ENCODE results near the gene ABLIM2.

The ABLIM2 gene

DNA sequence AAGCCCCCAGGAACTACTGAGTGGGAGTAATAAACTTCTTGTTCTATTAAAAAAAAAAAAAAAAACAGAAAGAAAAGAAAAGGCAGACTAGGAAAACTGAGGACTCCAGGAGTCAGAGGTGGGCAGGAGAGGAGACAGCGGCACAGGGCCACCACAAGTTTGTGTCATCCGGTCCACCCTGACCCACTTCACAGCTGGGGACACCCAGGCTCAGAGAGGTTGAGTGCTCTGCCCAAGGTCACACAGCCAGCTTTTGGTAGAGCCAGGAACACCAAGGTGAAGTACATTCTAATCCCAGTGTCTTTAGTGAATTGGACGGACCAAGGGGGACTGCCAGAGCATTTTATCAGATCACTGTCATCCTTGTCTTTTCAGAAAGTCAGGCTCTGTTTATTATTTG, 16.4 kb upstream of the ABLIM2 start:
- no peak for DNase-seq (ENCODE audit: low read depth in 2 of 2)

DNA sequence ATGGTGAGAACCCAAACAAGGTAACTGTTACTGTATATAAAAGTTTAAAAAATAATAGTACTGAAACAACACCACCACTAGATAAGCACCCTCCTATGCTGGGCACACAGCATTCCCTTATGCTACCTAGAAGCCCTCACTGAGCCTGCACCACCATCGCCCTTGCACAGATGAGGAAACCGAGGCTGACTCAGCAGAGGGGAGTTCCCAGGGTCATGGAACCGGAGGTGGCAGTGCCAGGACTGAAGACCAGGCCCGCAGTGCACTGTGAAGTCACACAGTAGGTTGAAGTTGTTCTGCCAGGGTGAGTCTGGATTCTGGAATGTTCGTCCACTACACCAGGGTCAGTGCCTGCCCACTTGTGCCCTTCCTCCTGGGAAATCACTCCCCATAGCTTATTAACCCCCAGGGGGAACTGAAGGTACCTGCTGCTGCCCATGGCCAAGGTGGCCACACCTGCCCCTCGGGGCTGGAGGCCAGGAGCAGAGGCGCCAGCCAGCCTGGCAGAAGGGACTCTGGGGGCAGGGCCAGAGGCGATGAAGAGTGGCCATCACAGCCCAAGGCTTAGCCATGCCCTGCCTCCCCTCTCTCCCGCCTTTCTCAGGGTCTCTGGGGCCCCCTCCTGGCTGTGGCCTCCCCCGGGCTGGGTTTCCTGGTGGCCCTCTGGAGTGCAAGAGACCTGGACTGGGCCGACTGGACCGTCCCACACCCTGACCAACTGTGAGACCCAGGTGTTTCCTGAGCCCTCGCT, 15.1 kb upstream of the ABLIM2 start:
- DNase-seq (ENCODE audit: low read depth in 2 of 2), result no peak

DNA sequence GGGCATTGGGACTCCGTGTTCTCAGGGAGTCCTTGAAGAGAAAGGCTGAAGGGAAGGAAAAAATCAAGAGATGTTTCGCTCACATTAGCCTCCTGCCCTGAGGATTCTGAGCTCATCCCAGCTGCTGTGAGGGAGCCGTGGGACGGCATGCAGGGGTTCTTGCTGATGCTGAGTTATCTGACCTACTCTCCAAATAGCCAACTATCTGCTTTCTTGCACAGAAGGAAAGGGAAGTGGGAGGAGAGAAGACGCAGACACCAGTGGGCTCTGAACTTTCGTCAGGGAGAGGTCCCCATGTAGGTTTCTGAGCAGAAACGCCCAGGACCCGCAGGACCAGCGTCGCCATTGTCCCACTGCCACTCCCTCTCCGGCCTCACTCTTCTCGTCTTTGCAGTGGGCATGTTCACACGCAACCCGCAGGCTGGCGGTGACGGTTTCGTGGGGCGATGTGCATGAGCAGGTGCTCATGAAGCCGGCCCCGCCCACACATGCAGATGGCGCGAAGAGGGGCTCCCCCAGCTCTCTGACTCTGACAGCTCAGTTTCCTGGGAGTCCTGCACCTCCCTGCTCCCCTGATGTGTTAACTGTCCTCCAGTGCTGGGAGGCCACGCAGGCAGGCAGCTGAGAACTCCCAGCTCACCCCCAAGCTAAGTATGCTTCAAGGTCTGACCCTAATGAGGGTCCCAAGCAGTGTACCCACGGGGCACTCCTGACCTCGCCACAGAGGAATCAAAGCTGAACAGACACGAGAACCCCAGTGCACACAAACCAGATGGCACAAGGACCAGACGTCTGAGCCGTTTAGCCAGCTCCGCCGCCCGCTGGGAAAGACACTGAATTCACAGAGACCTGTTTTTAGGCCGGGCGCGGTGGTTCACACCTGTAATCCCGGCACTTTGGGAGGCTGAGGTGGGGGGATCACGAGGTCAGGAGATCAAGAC, 13.6 kb upstream of the ABLIM2 start:
- peak in 1 of 2 donors; percentile 33 for DNase-seq (ENCODE audit: low read depth in 2 of 2)

DNA sequence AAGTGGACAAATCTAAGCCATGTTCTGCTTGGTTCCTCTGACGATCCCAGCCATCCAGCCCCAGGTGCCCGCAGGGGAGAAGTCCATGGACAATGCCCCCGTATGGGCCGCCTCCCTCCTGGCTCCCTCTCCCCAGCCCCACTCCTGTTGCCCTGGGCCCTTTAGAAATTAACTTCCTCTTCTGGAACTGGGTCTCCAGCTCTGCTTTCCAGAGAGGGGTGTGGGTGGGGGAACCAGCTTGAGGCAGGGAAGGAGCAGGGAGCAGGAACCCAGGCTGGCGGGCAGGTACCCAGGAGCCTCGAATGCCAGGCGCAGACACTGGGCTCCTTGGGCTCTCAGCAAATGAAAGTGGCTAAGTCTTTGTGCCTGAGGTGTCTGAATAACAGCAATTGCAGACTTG, 12.7 kb upstream of the ABLIM2 start:
- DNase-seq (ENCODE audit: low read depth in 2 of 2), result no peak

DNA sequence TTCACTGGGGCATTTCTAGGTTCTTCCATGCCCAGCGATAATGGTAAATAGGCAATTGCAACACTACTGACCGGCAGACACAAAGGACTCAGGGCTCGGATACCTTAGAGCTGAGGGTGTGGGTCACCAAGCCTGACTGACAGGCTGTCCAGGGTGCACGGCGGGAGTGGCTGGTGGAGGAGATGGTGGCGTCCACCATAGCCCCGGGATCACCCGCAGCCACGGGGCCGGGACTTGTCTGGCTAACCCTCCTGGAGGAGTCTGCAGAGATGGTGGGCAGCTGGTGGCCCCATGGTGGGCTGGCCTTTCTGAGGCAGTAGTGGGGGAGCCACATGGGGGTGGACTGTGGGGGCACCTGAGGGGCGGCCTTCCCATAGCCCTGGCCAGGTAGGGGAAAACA, 11.7 kb upstream of the ABLIM2 start:
- no peak for DNase-seq (ENCODE audit: low read depth in 2 of 2)

DNA sequence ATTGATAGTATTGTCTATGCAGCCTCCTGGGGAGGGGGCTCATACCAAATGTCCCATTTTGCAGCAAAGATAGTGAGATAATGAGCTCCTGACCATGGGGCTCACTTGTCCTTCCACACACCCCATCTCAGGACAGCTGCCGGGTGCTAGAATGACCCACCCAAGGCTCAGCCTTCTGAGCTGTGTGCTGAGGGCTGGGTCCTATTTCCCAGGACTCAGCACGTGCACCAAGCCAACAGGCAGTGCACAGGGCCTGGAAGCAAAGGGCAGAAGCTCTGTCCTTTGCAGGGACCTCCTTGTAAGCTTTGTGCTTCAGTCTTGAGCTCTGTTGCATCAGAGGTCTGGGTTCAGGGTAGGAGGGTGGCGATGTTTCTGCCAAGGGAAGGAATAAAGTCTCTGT, 11.2 kb upstream of the ABLIM2 start:
- no peak for DNase-seq (ENCODE audit: low read depth in 2 of 2)

DNA sequence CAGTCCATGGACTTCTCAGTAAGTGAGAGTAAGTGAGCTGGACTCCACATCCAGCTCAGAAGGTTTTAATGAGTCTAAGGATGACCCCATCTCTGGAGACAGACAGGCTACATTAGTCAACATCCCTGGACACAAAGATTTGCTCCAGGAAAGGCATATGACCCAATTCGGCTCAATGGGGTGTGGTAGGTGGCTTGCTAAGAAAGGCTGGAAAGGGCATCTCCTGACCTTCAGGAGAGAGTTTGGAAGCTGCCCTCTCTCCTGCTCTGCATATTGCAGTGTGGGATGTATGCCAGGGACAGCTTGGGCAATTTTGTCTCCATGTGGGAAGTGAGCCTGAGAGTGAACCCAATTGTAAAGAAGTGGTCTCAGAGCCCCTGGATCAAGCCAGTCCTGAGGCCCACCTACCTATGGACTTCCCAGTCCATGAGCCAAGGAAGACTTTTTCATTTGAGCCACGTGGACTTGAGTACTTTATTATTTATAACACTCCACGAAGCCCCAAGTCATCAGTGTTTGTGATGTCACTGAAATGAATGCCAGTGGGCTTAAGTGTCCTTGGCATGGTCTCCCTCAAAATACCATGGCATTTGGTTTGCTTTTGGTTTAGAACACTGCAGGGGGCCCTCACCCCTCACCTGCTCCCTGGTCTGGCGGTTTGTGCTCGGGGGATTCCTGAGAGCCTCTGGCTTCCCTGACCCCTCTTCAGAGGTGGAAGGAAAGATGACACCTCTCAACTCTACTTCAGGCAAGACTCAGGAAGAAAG, 10.4 kb upstream of the ABLIM2 start:
- no peak for DNase-seq (ENCODE audit: low read depth in 2 of 2)

DNA sequence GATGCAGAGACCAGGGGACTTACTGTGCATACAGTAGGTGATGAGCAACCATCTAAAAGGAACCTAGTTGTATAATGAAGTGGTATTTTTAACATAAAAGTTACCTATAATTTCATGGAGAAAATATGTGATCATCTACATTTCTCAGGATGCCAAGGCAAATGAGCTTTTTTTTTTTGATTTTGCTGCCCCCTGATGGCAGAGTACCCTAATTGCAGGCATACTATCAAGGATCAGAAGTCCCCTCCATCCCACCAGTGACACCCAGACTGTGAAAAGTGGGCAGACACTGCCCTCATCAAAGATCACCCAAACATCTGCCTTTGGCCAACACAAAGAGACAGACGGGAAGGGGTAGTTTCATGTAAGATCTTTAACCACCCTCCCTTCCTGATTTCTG, 9.6 kb upstream of the ABLIM2 start:
- DNase-seq (ENCODE audit: low read depth in 2 of 2), result no peak

DNA sequence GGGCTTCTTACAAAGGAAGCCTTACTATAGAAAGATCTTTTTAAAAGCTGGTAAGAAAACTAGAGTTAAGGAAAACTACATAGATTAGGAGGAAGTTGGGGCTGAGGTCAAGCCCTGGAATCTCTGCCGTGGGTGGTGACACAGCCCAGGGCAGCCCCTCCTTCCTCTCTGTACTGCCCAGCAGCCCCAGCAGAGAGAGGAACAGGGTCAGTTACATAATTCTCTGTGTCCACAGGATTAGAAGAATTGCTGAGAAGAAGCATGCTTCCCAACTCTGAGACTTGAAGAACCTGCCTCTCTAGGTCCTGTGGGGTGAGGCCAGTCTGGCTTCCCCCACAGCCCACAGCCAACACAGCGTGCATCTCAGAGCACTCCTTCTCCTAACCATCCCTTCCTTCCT, 9.2 kb upstream of the ABLIM2 start:
- no peak for DNase-seq (ENCODE audit: low read depth in 2 of 2)

DNA sequence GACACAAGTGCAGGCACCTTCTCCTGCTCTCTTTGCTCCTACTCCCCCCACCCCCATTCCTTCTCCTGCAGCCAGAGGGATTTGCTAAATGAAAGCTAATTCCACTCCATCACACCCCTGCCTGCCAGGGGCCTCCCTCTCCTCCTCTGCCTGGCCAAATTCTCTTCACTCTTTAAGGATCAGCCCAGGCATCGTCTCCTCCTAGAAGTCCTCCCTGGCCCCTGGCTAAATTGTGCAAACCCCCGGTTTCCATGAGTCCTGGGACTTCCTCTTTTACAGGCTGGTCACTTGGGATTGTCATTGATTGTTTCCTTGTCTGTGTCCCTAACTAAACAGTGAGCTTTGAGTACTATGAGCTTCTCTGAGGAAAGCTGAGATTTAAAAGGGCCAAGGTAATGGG, 8.7 kb upstream of the ABLIM2 start:
- no peak for DNase-seq (ENCODE audit: low read depth in 2 of 2)

DNA sequence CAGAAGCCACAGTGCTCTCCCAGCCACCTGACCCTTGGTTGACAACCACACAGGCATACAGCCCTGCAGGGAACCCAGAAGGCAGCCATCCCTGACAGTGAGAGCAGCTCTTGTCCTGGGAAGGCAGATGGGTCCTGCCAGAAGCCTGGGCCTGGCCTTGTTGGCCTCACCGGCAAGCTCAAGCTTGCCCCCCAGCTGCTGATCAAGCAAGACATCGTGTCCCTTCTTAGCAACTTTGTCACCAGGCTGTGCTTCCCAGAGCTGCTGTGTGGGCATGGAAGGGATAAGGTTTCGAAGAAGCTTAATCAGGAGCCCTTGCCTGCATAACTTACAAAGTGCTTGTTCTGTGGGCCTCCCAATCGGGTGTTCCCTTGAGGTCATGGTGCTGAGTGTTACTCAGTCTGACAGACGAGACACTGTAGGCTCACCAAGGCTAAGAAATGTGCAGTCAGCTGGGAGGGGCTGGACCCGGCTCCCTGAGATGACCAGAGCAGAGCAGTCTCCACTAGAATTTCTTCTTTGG, 6.8 kb upstream of the ABLIM2 start:
- no peak for DNase-seq (ENCODE audit: low read depth in 2 of 2)

DNA sequence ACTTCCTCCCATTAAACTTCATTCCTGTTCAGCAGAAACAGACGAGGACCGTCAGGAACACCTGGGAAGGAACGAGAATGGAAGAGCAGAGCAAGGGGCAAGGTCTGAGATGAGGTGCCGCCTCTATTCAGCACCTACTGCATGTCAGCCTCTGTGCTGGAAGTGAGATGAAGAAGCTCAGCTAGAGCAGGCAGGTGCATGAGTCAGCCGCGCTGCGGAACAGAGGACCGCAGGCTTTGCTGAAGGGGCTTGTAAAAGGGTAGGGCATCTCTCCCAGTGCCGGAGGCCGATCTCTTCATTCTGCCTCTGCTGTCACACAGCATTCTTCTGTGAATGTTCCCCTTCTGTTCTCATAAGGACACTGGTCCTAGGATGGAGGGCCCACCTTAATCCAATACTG, 6.1 kb upstream of the ABLIM2 start:
- DNase-seq (ENCODE audit: low read depth in 2 of 2), result no peak

DNA sequence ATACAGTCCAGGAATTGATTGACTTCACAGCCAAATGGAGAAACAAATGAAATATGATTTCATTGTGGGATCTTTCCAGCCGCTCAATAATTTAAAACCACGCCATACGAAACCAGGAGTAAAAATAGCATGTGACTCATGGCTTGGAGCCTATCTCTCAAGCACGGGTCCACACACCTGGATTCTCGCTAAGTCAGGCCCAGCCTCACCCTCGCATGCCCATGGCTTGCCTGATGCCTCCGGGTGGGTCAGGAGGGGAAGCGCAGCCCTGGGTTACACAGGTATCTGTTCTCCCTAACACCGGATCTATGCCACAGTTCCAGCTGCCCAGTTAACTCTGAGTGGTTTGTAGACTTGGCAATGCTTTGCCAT, 5.6 kb upstream of the ABLIM2 start:
- no peak for DNase-seq (ENCODE audit: low read depth in 2 of 2)

DNA sequence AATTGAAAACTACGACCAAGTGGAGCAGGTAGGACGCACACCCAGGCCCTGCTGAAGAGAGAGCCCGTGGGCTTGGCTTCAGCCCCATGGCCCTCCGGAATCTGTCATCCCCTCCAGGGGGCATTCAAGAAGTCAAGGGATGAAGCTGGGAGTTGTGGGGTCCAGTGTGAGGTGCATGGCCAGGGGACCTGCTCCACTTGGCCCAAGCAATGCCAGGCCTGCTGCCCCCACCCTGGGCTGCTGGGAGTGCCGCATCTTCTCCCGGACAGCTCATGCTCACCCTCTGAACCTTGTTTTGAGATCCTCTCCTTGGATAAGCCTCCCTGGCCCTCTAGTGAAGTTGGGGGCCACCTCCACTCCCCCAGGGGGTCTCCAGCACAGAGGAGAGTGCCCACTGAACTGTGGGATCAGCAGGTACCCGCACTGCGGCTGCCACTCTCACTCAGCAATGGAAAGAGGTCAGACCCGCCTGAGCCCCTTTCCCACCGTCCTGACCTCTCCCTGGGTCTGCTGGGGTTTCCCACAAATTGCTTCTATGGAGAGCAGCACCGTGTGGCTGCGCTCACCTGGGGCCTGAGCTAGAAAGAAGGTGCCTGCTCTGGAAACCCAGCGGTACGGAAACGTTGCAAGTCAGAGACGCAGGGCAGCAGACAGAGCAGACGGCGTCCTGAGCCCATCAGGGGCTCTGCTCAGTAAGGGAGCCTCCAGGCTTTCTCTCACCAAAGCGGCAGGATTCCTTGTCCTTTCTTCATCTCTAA, 5.0 kb upstream of the ABLIM2 start:
- no peak for DNase-seq (ENCODE audit: low read depth in 2 of 2)

DNA sequence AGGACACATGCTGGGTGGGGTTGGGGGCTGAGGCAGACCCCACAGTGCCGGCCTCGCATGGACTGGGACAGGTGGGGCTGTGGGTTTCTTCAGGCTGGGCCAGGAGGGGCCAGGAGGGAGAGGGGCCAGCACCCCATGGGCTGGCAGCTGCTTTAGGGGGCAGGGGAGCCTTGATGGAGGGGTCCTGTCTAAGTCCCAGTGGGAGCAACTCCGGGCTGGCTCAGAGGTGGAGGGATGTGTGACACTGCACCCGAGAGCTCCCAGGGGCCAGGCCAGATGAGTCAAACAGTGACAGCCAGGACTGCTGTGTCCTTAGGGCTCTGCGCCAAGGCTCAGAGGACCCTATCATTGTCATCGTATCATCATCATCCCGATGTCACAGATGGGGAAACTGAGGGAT, 4.4 kb upstream of the ABLIM2 start:
- no peak for DNase-seq (ENCODE audit: low read depth in 2 of 2)

DNA sequence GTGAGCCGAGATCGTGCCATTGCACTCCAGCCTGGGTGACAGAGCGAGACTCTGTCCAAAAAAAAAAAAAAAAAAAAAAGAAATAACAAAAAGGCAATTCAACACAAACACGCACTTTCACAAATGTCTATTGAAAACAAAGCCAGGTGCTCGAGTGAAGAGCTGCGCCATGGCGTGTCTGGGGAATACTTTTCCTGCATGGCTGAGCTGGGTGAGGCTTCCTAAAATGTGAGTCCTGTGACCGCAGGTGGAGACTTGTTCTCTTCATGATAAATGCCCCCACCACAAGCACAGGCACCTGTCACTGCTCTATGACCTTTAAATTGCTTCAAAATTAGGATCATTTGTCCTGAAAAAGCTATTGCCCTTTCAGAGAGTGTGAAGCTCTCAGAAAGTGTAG, 4.0 kb upstream of the ABLIM2 start:
- DNase-seq (ENCODE audit: low read depth in 2 of 2), result no peak

DNA sequence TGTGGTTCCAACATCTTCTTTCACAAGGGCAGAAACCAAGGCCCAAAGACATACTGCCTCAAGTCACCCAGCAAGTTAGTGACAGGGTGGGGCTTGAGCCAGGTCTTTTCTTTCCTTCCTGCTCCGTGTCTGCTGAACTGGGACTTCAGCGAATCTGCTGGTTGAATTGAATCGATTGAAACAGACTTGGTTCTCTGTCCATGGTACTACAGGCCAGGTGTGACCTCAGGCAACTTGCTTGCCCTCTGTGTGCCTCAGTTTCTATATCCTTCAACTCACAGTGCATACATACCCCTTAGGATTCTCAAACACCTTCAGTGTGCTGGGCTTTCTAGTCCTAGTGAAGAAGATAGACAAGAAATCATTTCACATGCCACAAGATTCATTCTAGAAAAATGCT, 2.0 kb upstream of the ABLIM2 start:
- DNase-seq (ENCODE audit: low read depth in 2 of 2), result no peak

DNA sequence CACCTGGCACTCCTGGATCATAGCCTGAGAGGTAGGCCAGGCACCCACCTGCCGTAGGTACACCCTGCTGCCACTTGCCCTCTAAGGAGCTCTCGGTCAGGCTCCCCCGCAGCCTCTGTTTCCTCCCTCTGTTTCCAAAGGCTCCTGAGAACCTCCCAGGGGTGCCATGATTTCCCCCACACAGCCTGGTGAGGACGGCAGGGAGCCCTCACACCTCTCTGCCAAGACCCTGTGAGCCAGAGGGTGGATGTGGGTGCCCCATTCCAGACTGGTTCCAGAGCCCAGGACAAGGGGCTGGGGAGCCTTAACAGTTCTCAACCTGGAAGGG, 1.6 kb upstream of the ABLIM2 start:
- no peak for DNase-seq (ENCODE audit: low read depth in 2 of 2)

DNA sequence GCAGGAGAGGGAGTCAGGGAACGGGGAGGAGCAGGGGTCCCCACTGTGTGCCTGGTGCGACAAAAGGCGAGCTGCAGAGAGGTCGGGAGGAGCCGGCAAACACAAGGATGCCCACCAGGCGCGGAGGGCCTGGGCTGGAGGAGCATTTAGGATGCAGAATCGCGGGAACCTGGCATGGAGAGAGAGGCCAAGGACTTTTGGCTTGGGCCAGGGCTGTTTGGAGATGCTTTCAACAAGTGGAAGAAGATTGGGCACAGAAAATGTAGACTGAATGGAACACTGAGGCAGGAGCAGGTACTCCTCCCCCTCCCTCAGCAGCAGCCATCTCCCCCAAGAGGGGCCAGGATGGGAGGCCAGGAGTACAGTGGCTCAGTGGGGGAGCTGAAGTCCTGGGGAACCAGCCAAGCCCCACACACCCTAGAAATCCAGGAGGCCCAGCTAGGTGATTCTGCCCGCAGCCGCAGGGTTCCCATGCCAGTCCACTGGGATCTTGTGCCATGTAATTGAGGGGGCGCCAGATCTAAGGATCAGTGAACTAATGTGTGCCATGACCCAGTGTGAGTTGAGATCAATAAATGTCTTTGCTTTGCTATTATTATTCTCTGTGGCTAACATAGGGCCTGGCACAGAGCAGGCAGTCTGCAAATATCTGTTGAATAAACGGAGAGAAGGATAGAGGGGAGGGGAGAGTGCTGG, 1.1 kb upstream of the ABLIM2 start:
- DNase-seq (ENCODE audit: low read depth in 2 of 2), result no peak

DNA sequence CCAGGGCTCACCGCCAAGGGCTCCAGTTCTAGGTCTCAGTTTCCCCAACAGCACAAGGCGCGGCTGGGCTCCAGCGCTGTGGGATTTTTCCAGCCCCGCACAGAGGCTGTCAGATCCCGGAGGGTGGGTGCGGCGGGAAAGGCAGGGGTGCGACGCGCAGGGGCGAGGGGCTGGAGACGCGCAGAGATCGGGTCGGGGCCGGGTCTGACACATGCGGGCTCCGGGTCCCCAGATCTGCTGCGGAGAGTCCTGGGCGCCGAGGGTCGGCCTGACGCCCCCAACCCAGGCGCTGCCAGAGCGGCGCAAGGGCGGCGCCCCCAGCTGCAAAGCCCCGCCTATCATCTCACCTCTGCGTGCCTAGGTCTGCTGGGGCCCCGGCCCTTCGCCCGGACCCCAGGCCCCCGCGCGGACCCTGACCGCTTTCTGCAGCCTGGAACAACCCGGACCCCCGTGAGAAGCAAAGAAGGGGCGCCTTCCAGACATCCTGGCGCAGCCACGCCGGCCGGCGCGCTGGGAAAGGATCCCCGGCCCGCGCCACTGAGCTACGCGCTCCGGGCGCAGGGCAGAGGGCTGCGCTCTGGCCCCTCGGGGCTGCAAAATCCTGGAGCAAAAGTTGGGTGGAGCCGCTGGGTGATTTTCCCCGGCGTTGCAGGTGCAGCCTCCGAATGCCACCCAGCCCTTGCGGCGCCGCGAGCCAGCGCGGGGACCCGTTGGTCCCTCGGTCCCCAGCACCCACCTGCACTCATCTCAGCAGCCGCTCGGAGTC, 486 bp downstream of the ABLIM2 start:
- DNase-seq (ENCODE audit: low read depth in 2 of 2), result no peak
